CD4-positive, alpha-beta T cell treated with Interleukin-15 for 1 hour (primary cell): ENCODE data around the gene OR6X1.

Source experiments
- DNase-seq: peaks from one replicate; pipeline ENCODE4 v3.0.0-alpha.2; 2020

The OR6X1 gene

GRCh38 chr11:123754101-123754568, at the start of gene OR6X1:
TSS of gene OR6X1 (minus strand) at chr11:123754518. CDS start at chr11:123754518, 0 bp downstream.
- no peak for DNase-seq

GRCh38 chr11:123801765-123802164, 47.4 kb upstream of the OR6X1 start:
- no peak for DNase-seq

GRCh38 chr11:123800036-123800435, 45.7 kb upstream of the OR6X1 start:
- DNase-seq = no peak

GRCh38 chr11:123799438-123799837, 45.1 kb upstream of the OR6X1 start:
- DNase-seq = no peak

- DNase-seq = no peak
These were observed 44.4 kb upstream of the OR6X1 start for GRCh38 chr11:123798513-123799252.

GRCh38 chr11:123798079-123798478, 43.8 kb upstream of the OR6X1 start:
- no peak for DNase-seq

GRCh38 chr11:123797541-123797940, 43.2 kb upstream of the OR6X1 start:
- no peak for DNase-seq

GRCh38 chr11:123797114-123797513, 42.8 kb upstream of the OR6X1 start:
- DNase-seq = no peak

- DNase-seq = no peak
These were observed 41.9 kb upstream of the OR6X1 start for GRCh38 chr11:123796226-123796625.

GRCh38 chr11:123783536-123783935, 29.2 kb upstream of the OR6X1 start:
- DNase-seq = no peak

GRCh38 chr11:123778511-123778910, 24.2 kb upstream of the OR6X1 start:
- no peak for DNase-seq

- no peak for DNase-seq
These were observed 21.6 kb upstream of the OR6X1 start for GRCh38 chr11:123775715-123776549.

GRCh38 chr11:123775289-123775688, 21.0 kb upstream of the OR6X1 start:
- no peak for DNase-seq

- no peak for DNase-seq
These were observed 19.6 kb upstream of the OR6X1 start for GRCh38 chr11:123773959-123774358.

GRCh38 chr11:123773026-123773425, 18.7 kb upstream of the OR6X1 start:
- DNase-seq = no peak

- no peak for DNase-seq
These were observed 17.3 kb upstream of the OR6X1 start for GRCh38 chr11:123771664-123772063.

- DNase-seq = no peak
These were observed 16.4 kb upstream of the OR6X1 start for GRCh38 chr11:123770712-123771111.

GRCh38 chr11:123765601-123766000, 11.3 kb upstream of the OR6X1 start:
- DNase-seq = no peak

GRCh38 chr11:123762422-123762821, 8.1 kb upstream of the OR6X1 start:
- no peak for DNase-seq

- DNase-seq = no peak
These were observed 6.6 kb upstream of the OR6X1 start for GRCh38 chr11:123760894-123761293.

- DNase-seq = no peak
These were observed 3.7 kb upstream of the OR6X1 start for GRCh38 chr11:123757976-123758375.

- DNase-seq = no peak
These were observed 1.5 kb upstream of the OR6X1 start for GRCh38 chr11:123755813-123756212.

- no peak for DNase-seq
These were observed 1.0 kb upstream of the OR6X1 start for GRCh38 chr11:123755344-123755743.

GRCh38 chr11:123753110-123753509, 1.2 kb downstream of the OR6X1 start:
- DNase-seq = no peak
